H1 (cell line): ENCODE results near the gene MPC1. TPM values are rescaled to one million over a fixed set of nuclear protein-coding genes. Genes with fewer than 3 reads are reported as not detected.
A peak's percentile ranks its signal among the peaks of the same experiment; 100 is the strongest.

Source experiments
- CTCF ChIA-PET: fragments of 300-600 bp; sonication (Branson Sonifier 250); formaldehyde crosslinking; loops from one replicate; lab custom pipeline; 2021; ENCODE audit not compliant: partially characterized antibody; lab: Charles Lee
- POLR2A ChIA-PET: fragments of 300-600 bp; sonication (Branson Sonifier 250); formaldehyde crosslinking; loops from one replicate; lab custom pipeline; 2021; ENCODE audit warnings: inconsistent platforms; ENCODE audit not compliant: partially characterized antibody; lab: Charles Lee
- DNase-seq, 2 experiments: peaks; one replicate each; pipeline versions ENCODE4 v3.0.0 to v3.0.0-alpha.2; 2010 to 2022; ENCODE audit warnings: low spot score in 2 of 2, low read depth in 1 of 2, mixed read lengths in 1 of 2
- FAIRE-seq: peaks from 2 replicates; lab custom pipeline; 2011; peaks lifted over from hg19 to GRCh38; lab: Jason Lieb, UNC
- H2AFZ ChIP-seq: 2 replicates; pipeline ENCODE4 v1.8.1; 2012; ENCODE audit warnings: low read length, inconsistent platforms
- H2AK5ac ChIP-seq: 2 replicates; pipeline ENCODE4 v1.6.1; 2013; ENCODE audit warnings: low read depth, low read length
- H2BK120ac ChIP-seq: replicated peaks from 2 replicates; pipeline ENCODE3; 2013; ENCODE audit warnings: low read depth, low read length, inconsistent platforms
- H2BK12ac ChIP-seq: 2 replicates; pipeline ENCODE4 v1.6.1; 2013; ENCODE audit warnings: low read depth, low read length
- H2BK15ac ChIP-seq: 2 replicates; pipeline ENCODE4 v1.6.1; 2013; ENCODE audit warnings: low read length
- H2BK20ac ChIP-seq: 2 replicates; pipeline ENCODE4 v1.6.1; 2013; ENCODE audit warnings: low read length
- H2BK5ac ChIP-seq: 2 replicates; pipeline ENCODE4 v1.6.1; 2013; ENCODE audit warnings: low read depth, low read length
- H3K14ac ChIP-seq: 2 replicates; pipeline ENCODE4 v1.6.1; 2013; ENCODE audit warnings: inconsistent platforms; ENCODE audit not compliant: insufficient read length
- H3K18ac ChIP-seq: 2 replicates; pipeline ENCODE4 v1.6.1; 2013; ENCODE audit warnings: low read length; ENCODE audit errors: extremely low read depth
- H3K23ac ChIP-seq: 2 replicates; pipeline ENCODE4 v1.6.1; 2013; ENCODE audit warnings: inconsistent platforms; ENCODE audit not compliant: insufficient read length
- H3K23me2 ChIP-seq: 2 replicates; pipeline ENCODE4 v1.6.1; 2013; ENCODE audit warnings: low read depth, low read length
- H3K27ac ChIP-seq: 2 replicates; pipeline ENCODE4 v1.6.1; 2011; ENCODE audit warnings: low read depth, low read length, inconsistent platforms
- H3K27me3 ChIP-seq, 4 experiments: replicated peaks in 1 of 4; 1 replicate in 1 of 4; 2 replicates in 3 of 4; pipeline versions ENCODE4 v1.6.1 to v1.8.1; 2011 to 2013; ENCODE audit warnings: low read length in 3 of 4, mild to moderate bottlenecking in 3 of 4, inconsistent platforms in 2 of 4, mixed read lengths in 2 of 4, moderate library complexity in 1 of 4; ENCODE audit not compliant: control insufficient read depth in 3 of 4, insufficient read depth in 3 of 4; ENCODE audit errors: extremely low read depth in 1 of 4
- H3K36me3 ChIP-seq, 4 experiments: 2 replicates each; pipeline versions ENCODE4 v1.6.1 to v1.8.1; 2011 to 2013; ENCODE audit warnings: mild to moderate bottlenecking in 4 of 4, low read length in 3 of 4, moderate library complexity in 2 of 4, control low read depth in 1 of 4, inconsistent platforms in 1 of 4; ENCODE audit not compliant: insufficient read depth in 4 of 4, control insufficient read depth in 2 of 4
- H3K4ac ChIP-seq: replicated peaks from 2 replicates; pipeline ENCODE3; 2013; ENCODE audit warnings: low read length, low read depth, mixed read lengths, inconsistent platforms; ENCODE audit not compliant: insufficient read length
- H3K4me1 ChIP-seq, 4 experiments: replicated peaks in 1 of 4; 1 replicate in 1 of 4; 2 replicates in 3 of 4; pipeline versions ENCODE4 v1.6.1 to v1.8.1; 2011 to 2013; ENCODE audit warnings: low read length in 3 of 4, inconsistent platforms in 2 of 4, mixed read lengths in 1 of 4; ENCODE audit not compliant: insufficient read depth in 4 of 4, control insufficient read depth in 3 of 4
- H3K4me2 ChIP-seq, 2 experiments: 2 replicates each; pipeline versions ENCODE4 v1.6.1 to v1.8.1; 2011 to 2013; ENCODE audit warnings: low read depth in 2 of 2, low read length in 2 of 2, control low read depth in 1 of 2, inconsistent platforms in 1 of 2, mild to moderate bottlenecking in 1 of 2; ENCODE audit not compliant: insufficient read depth in 1 of 2
- H3K4me3 ChIP-seq, 4 experiments: fragments of 200-600, 300-600 bp in 1 of 4; sonication (generic), shearing (Covaris generic), sonication (Bioruptor Twin) in 1 of 4; 2 replicates each; pipeline versions ENCODE4 v1.5.1 to v1.8.1; 2011 to 2016; ENCODE audit warnings: low read length in 4 of 4, low read depth in 3 of 4, control low read depth in 2 of 4, inconsistent platforms in 2 of 4, mild to moderate bottlenecking in 2 of 4, mixed read lengths in 1 of 4, moderate library complexity in 1 of 4; ENCODE audit not compliant: insufficient read depth in 2 of 4; ENCODE audit errors: extremely low read depth in 1 of 4
- H3K56ac ChIP-seq: replicated peaks from 2 replicates; pipeline ENCODE3; 2013; ENCODE audit warnings: low read depth, mild to moderate bottlenecking, mixed read lengths, low read length, inconsistent platforms; ENCODE audit not compliant: insufficient read length
- H3K79me1 ChIP-seq: 2 replicates; pipeline ENCODE4 v1.6.1; 2013; ENCODE audit warnings: low read depth, low read length, control low read depth
- H3K79me2 ChIP-seq, 2 experiments: 2 replicates each; pipeline versions ENCODE4 v1.6.1 to v1.8.1; 2012 to 2013; ENCODE audit warnings: low read length in 2 of 2, mild to moderate bottlenecking in 2 of 2, inconsistent platforms in 1 of 2; ENCODE audit not compliant: insufficient read depth in 2 of 2, control insufficient read depth in 1 of 2
- H3K9ac ChIP-seq, 4 experiments: replicated peaks in 1 of 4; 1 replicate in 1 of 4; 2 replicates in 3 of 4; pipeline versions ENCODE4 v1.6.1 to v1.8.1; 2011 to 2013; ENCODE audit warnings: low read depth in 3 of 4, low read length in 3 of 4, control low read depth in 2 of 4, mild to moderate bottlenecking in 2 of 4, moderate library complexity in 2 of 4, inconsistent platforms in 1 of 4; ENCODE audit errors: extremely low read depth in 1 of 4
- H3K9me3 ChIP-seq, 2 experiments: 2 replicates each; pipeline versions ENCODE4 v1.6.1 to v1.8.1; 2012 to 2013; ENCODE audit warnings: mild to moderate bottlenecking in 2 of 2, moderate library complexity in 2 of 2, control low read depth in 1 of 2, inconsistent platforms in 1 of 2, low read depth in 1 of 2, low read length in 1 of 2, mixed read lengths in 1 of 2; ENCODE audit not compliant: insufficient read depth in 2 of 2
- H4K20me1 ChIP-seq, 2 experiments: replicated peaks in 1 of 2; 2 replicates each; pipeline versions ENCODE3 to v1.8.1; 2011 to 2013; ENCODE audit warnings: inconsistent platforms in 2 of 2, low read length in 2 of 2, mild to moderate bottlenecking in 1 of 2; ENCODE audit not compliant: insufficient read depth in 2 of 2, control insufficient read depth in 1 of 2
- H4K5ac ChIP-seq: 2 replicates; pipeline ENCODE4 v1.6.1; 2013; ENCODE audit warnings: low read length, low read depth, mixed read lengths, inconsistent platforms; ENCODE audit not compliant: insufficient read length
- H4K8ac ChIP-seq: 2 replicates; pipeline ENCODE4 v1.8.0; 2013; ENCODE audit warnings: mild to moderate bottlenecking, moderate library complexity, low read length, inconsistent platforms; ENCODE audit not compliant: insufficient read depth; ENCODE audit errors: extremely low read depth
- H4K91ac ChIP-seq: replicated peaks from 2 replicates; pipeline ENCODE3; 2013; ENCODE audit warnings: low read length, mixed read lengths, inconsistent platforms; ENCODE audit not compliant: insufficient read length
- ATF2 ChIP-seq: IDR thresholded peaks from 2 replicates; pipeline ENCODE4 v1.6.1; 2012; ENCODE audit warnings: low read length, inconsistent platforms
- CTBP2 ChIP-seq: IDR thresholded peaks from 2 replicates; pipeline ENCODE4 v1.7.0; 2011; ENCODE audit warnings: borderline replicate concordance, mild to moderate bottlenecking, moderate library complexity, mixed read lengths, low read length; ENCODE audit not compliant: insufficient read depth, insufficient read length
- WGBS, 2 experiments: shearing (Covaris generic) in 1 of 2; methylation state at CpG; one replicate each; pipeline versions ENCODE4 v1.1.6 to v1.1.7; 2013 to 2015; ENCODE audit warnings: low lambda C conversion rate in 2 of 2, mixed read lengths in 2 of 2, inconsistent platforms in 1 of 2, low coverage in 1 of 2, missing lambda C conversion rate in 1 of 2; ENCODE audit not compliant: insufficient replicate concordance in 2 of 2, insufficient coverage in 1 of 2, insufficient read length in 1 of 2; ENCODE audit errors: extremely low coverage in 1 of 2, missing lambda C conversion rate in 1 of 2; 5-methylcytosine and 5-hydroxymethylcytosine counted together
- polyA plus RNA-seq, 7 experiments: library from polyadenylated mRNA; depleted of rRNA in 3 of 7; stranded (reverse) in 5 of 7; unstranded in 2 of 7; fragments of >200 nt in 5 of 7; fragments of 200-250 nt in 2 of 7; gene quantifications; 1 replicate in 5 of 7; 2 replicates in 1 of 7; 4 replicates in 1 of 7; pipeline versions ENCODE4 v1.2.1 to v1.2.3, GENCODE V29; 2011 to 2013; ENCODE audit warnings: missing spikeins in 2 of 7, mixed read lengths in 2 of 7
- total RNA-seq: library from RNA; stranded (reverse); fragmentation: NEBNext Ultra II Directional; extraction: Animal tissue kit (Norgen Biotek cat#: 25700); gene quantifications from 2 replicates; pipeline ENCODE4 v1.2.1, GENCODE V29; 2021

Gene MPC1
- total and polyA plus RNA-seq, 2 of the 8 experiments (the other 6 are each of a cell fraction or from before 2014, with no cell fraction given) = 10.2 to 12.6 TPM

- peaks cover 0 to 3% (median 2%) of the 10 kb centered on the region in 4 experiments; a peak in 3 of 7 replicates for H3K4me1 ChIP-seq
- no peak overlapping the region for H4K8ac ChIP-seq
- H3K9me3 ChIP-seq = peaks cover 0 to 4% of the 10 kb centered on the region in 2 experiments; a peak in 2 of 4 replicates
- H2BK12ac ChIP-seq = no peak overlapping the region
- no peak overlapping the region for H2BK15ac ChIP-seq
- H2BK120ac ChIP-seq = no peak overlapping the region
- ChIA-PET CTCF (interaction anchor here (1.1 to 5.4 kb wide), 8 partner anchors 10 to 240 kb away, joined by 3 to 120 read pairs (median 12); partner anchors contain the start of gene PRR18), POLR2A (no interaction called here)
- H3K18ac ChIP-seq = no peak overlapping the region; the same call in 1 of the 2 replicates
- H2BK5ac ChIP-seq = no peak overlapping the region
- FAIRE-seq = no peak
- no peak overlapping the region for H3K14ac ChIP-seq
- no peak overlapping the region for H4K5ac ChIP-seq
- H4K91ac ChIP-seq = no peak overlapping the region
- H3K56ac ChIP-seq = no peak overlapping the region
- no peak for TF ChIP-seq CTBP2
- no peak for TF ChIP-seq ATF2
- no peak overlapping the region for H2AFZ ChIP-seq
- H2BK20ac ChIP-seq = no peak overlapping the region
- no peak overlapping the region for H3K23ac ChIP-seq
- H3K4ac ChIP-seq = no peak overlapping the region
- 96% methylated on average over 4 of the region's 4 CpGs; no CpG with 5 or more reads in 1 of the 2 experiments for WGBS, 2 experiments
- H3K4me2 ChIP-seq = no peak overlapping the region
- no peak overlapping the region for H3K4me3 ChIP-seq
- no peaks in the 10 kb centered on the region for H3K79me1 ChIP-seq
- no peaks in the 10 kb centered on the region for H3K27me3 ChIP-seq
- H3K23me2 ChIP-seq = no peaks in the 10 kb centered on the region
- no peaks in the 10 kb centered on the region for H3K36me3 ChIP-seq
- H2AK5ac ChIP-seq = 0 out of 2 replicates have a peak overlapping the region, but pooled peaks have one; percentile 24
- H3K9ac ChIP-seq = no peak overlapping the region
- no peaks in the 10 kb centered on the region for H4K20me1 ChIP-seq
- H3K79me2 ChIP-seq = no peaks in the 10 kb centered on the region
- H3K27ac ChIP-seq = no peak overlapping the region
- peak in 1 of 2 experiments; percentile 38 for DNase-seq
Measured at GRCh38 chr6:166397849-166398248, 15.1 kb upstream of the MPC1 start.
